ENCODE data around the gene ARID5A. TPM values are rescaled to one million over a fixed set of nuclear protein-coding genes. Genes with fewer than 3 reads are reported as not detected.
"Not testable (repeated sequence)": the region's sequence is repeated elsewhere in the genome, so short reads cannot be mapped to it uniquely, and the experiment has no call there.

ARID5A gene
- total RNA-seq, 4 donors from 2014 or later = 9.8 to 113 (median 18.1) TPM

DNA sequence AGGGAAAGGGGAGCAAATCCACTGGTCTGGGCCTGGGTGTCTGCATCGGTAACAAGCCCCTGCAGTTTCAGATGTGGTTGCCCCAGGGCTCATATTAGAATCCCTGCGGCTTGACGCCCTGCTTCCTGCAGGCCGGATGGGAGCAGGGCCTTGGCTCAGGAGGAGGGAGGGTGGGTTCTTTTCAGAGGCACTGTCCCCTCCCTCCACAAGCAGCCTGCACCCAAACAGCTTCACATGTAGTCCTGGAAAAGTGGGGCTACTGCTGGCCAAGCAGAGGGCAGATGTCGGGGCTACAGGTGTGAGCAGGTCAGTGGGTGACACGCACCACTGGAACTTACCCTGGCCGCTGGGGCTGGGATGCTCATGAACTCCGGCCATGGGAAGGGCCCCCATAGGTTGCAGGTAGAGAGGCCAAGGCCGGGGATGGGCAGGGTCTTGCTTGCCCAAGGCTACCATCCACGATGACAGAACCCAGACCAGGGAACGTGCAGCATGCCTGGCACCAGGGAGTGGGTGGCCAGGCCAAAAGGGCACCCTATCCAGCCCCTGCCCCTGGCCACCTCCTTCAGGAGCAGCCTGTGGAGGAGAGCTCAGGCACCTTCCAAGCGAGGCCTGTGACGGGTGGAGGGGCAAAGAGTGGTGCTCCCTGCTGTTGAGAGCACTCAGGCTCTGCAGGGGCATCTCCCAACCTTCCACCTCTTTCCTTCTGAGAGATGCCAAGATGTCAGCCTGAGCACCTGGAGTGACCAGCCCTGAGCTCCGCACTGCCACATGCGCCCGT, 16.8 kb downstream of the ARID5A start:
- no peaks in the 10 kb centered on the region for H3K27me3 ChIP-seq
- peak in 1 of 3 donors; percentile 20 for TF ChIP-seq POLR2AphosphoS5 (IDR thresholded peaks at IDR 0.05)
- TF ChIP-seq EP300 (IDR thresholded peaks at IDR 0.05; ENCODE audit: low read depth) = no peak
- no peak overlapping the region for H3K27ac ChIP-seq
- in situ Hi-C loops (cut with MboI; ENCODE audit: low pct_ligation_motif_present in 1 of 4, low pct_unique_long_range_greater_than_20kb in 1 of 4, low sequenced_read_pairs in 3 of 4) (no loop called here), intact Hi-C loops (cut with DNase I; ENCODE audit: low total_unique reads) (no loop called here)
- H3K9me3 ChIP-seq = no peaks in the 10 kb centered on the region
- 86% methylated on average over 14 of the region's 16 CpGs; no CpG with 5 or more reads in 1 of the 2 donors for WGBS, 2 donors (ENCODE audit: low coverage in 1 of 2)
- H3K4me3 ChIP-seq = no peak overlapping the region
- no peak for DNase-seq
- H3K4me1 ChIP-seq = peaks cover 0 to 10% (median 6%) of the 10 kb centered on the region in 4 donors
- H3K36me3 ChIP-seq = no peaks in the 10 kb centered on the region

DNA sequence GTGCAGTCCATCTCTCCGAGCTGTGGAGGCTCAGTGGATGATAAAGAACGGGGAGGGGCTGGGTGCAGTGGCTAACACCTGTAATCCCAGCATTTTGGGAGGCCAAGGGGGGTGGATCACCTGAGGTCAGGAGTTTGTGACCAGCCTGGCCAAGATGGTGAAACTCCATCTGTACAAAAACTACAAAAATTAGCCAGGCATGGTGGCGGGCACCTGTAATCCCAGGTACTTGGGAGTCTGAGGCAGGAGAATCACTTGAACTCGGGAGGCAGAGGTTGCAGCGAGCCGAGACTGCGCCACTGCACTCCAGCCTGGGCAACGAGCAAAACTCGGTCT, 17.4 kb downstream of the ARID5A start:
- H3K27me3 ChIP-seq; H3K9me3 ChIP-seq; intact Hi-C loops (cut with DNase I; ENCODE audit: low total_unique reads); DNase-seq; H3K27ac ChIP-seq; in situ Hi-C loops (cut with MboI; ENCODE audit: low pct_ligation_motif_present in 1 of 4, low pct_unique_long_range_greater_than_20kb in 1 of 4, low sequenced_read_pairs in 3 of 4); H3K36me3 ChIP-seq; H3K4me3 ChIP-seq: not testable (repeated sequence)
- WGBS, 2 donors (ENCODE audit: low coverage in 1 of 2) = 28 to 42% methylated on average over 4 to 9 of the region's 9 CpGs
- H3K4me1 ChIP-seq = peaks cover 0 to 10% (median 6%) of the 10 kb centered on the region in 4 donors

DNA sequence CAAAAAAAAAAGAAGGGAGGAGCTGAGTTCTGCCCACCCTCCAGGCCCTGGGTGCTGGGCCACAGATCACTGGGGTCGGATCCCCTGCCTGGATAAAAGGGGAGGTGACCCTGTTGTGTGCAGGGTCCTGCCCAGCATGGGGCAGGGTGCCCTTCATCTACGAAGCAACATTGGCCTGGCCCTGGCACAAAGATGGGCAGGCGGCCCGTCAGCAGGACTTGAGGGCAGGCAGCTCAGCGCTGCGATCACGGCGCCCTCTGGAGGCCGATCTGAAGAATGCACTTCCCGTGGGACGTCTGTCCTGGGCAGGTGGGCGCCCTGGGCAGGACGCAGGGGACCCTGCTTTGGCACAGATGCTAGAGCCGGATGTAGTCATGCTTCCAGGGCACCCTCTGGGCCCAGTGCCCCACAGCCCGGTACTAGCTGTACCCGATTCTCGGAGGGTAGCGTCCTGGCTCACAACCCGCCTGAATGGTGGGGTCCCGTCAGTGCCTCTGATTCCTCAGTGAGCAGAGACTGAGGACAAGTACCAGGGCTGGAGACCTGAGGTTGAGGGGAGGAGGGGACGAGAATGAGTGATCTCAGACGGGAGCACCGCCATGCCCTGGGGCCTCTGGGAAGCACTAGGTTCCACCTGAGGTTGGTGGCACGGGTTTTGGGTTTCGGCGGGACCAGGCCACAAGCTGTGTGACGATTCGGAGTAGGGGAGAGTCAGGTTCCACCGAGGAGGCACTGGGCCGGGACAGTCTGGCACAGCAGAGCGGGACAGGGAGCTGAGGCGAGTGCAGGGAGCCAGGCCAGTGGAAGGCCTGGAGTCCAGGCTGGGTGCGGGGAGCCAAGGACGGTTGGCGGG, 18.0 kb downstream of the ARID5A start:
- no peak overlapping the region for H3K4me3 ChIP-seq
- H3K27me3 ChIP-seq = no peaks in the 10 kb centered on the region
- in situ Hi-C loops (cut with MboI; ENCODE audit: low pct_ligation_motif_present in 1 of 4, low pct_unique_long_range_greater_than_20kb in 1 of 4, low sequenced_read_pairs in 3 of 4) = no loop called here
- intact Hi-C loops (cut with DNase I; ENCODE audit: low total_unique reads) = loop anchor here (5.0 kb wide), 1 partner anchor 47 kb away; the partner anchor contains the start of gene NEURL3
- no peak overlapping the region for H3K27ac ChIP-seq
- H3K36me3 ChIP-seq = no peaks in the 10 kb centered on the region
- 0 to 38% methylated on average over 1 to 29 of the region's 35 CpGs for WGBS, 2 donors (ENCODE audit: low coverage in 1 of 2)
- peaks cover 0 to 10% (median 6%) of the 10 kb centered on the region in 4 donors for H3K4me1 ChIP-seq
- TF ChIP-seq POLR2AphosphoS5 (IDR thresholded peaks at IDR 0.05) (peak in 2 of 3 donors; percentile 34 to 52), POLR2A (IDR thresholded peaks at IDR 0.05) (no peak), EP300 (IDR thresholded peaks at IDR 0.05; ENCODE audit: low read depth) (no peak)
- TF ChIP-seq, protein P1, sequence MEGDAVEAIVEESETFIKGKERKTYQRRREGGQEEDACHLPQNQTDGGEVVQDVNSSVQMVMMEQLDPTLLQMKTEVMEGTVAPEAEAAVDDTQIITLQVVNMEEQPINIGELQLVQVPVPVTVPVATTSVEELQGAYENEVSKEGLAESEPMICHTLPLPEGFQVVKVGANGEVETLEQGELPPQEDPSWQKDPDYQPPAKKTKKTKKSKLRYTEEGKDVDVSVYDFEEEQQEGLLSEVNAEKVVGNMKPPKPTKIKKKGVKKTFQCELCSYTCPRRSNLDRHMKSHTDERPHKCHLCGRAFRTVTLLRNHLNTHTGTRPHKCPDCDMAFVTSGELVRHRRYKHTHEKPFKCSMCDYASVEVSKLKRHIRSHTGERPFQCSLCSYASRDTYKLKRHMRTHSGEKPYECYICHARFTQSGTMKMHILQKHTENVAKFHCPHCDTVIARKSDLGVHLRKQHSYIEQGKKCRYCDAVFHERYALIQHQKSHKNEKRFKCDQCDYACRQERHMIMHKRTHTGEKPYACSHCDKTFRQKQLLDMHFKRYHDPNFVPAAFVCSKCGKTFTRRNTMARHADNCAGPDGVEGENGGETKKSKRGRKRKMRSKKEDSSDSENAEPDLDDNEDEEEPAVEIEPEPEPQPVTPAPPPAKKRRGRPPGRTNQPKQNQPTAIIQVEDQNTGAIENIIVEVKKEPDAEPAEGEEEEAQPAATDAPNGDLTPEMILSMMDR (IDR thresholded peaks at IDR 0.05) = peak; percentile 88 to 96 (median 95)
- no peaks in the 10 kb centered on the region for H3K9me3 ChIP-seq
- DNase-seq = peak; percentile 71

DNA sequence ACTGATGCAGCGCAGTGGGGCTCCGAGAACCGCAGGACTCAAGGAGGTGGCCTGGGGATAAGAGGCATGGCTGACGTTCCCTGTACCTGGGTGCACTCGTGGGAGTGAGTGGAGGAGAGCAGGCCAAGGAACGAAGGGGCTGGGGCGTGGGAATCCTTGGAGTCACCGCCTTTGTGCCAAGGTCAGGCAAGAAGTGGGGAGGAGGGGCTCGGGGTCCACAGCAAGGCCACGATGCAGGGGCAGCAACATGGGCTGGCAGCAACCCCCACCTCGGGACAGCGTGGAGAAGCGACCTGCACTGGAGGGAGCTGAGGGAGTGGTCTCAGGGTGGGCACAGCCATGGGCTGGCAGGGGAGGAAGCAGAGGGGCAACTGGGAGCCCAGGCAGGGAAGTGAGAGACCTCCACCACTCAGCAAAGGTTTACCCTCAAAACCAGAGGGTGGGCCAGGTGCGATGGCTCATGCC, 18.6 kb downstream of the ARID5A start:
- Histone ChIP-seq H3K36me3 (no peaks in the 10 kb centered on the region), H3K4me3 (no peak overlapping the region), H3K27ac (no peak overlapping the region), H3K9me3 (no peaks in the 10 kb centered on the region), H3K27me3 (no peaks in the 10 kb centered on the region), H3K4me1 (peaks cover 0 to 10% (median 6%) of the 10 kb centered on the region in 4 donors)
- 82% methylated on average over 14 of the region's 14 CpGs; no CpG with 5 or more reads in 1 of the 2 donors for WGBS, 2 donors (ENCODE audit: low coverage in 1 of 2)
- no peak for DNase-seq
- TF ChIP-seq POLR2AphosphoS5 (IDR thresholded peaks at IDR 0.05) (no peak), POLR2A (IDR thresholded peaks at IDR 0.05) (no peak), EP300 (IDR thresholded peaks at IDR 0.05; ENCODE audit: low read depth) (no peak)
- TF ChIP-seq, protein P1 (IDR thresholded peaks at IDR 0.05) = no peak
- intact Hi-C loops (cut with DNase I; ENCODE audit: low total_unique reads) (loop anchor here (5.0 kb wide), 1 partner anchor 48 kb away; the partner anchor contains the start of gene NEURL3), in situ Hi-C loops (cut with MboI; ENCODE audit: low pct_ligation_motif_present in 1 of 4, low pct_unique_long_range_greater_than_20kb in 1 of 4, low sequenced_read_pairs in 3 of 4) (no loop called here)
